RWPE2 (cell line): ENCODE measurements around the gene NIM1K.

Source experiments
- ATAC-seq: fragments of 200-7000 bp; cut with Tn5 transposase; 3 replicates; pipeline ENCODE4 v1.9.1; 2021; ENCODE audit warnings: low read depth
- DNase-seq: peaks from one replicate; pipeline ENCODE4 v3.0.0-alpha.2; 2020; ENCODE audit warnings: low spot score
- H3K27ac ChIP-seq: fragments of 450-650 bp; 2 replicates; pipeline ENCODE4 v1.5.1; 2017; ENCODE audit warnings: mild to moderate bottlenecking; ENCODE audit not compliant: poor library complexity, severe bottlenecking
- H3K27me3 ChIP-seq: fragments of 250-450 bp; sonication (Bioruptor Pico); 2 replicates; pipeline ENCODE4 v1.5.1; 2021; ENCODE audit warnings: mild to moderate bottlenecking, moderate library complexity; ENCODE audit not compliant: insufficient read depth, poor library complexity, severe bottlenecking
- H3K36me3 ChIP-seq: fragments of 250-450 bp; sonication (Bioruptor Pico); 2 replicates; pipeline ENCODE4 v1.5.1; 2020; ENCODE audit warnings: low read depth, mild to moderate bottlenecking, moderate library complexity
- H3K4me1 ChIP-seq: fragments of 250-450 bp; sonication (Bioruptor Pico); 2 replicates; pipeline ENCODE4 v1.5.1; 2021; ENCODE audit warnings: mild to moderate bottlenecking, moderate library complexity; ENCODE audit not compliant: insufficient read depth, poor library complexity, severe bottlenecking
- H3K4me3 ChIP-seq: fragments of 250-450 bp; sonication (Bioruptor Pico); 2 replicates; pipeline ENCODE4 v1.5.1; 2021; ENCODE audit warnings: mild to moderate bottlenecking, moderate library complexity; ENCODE audit not compliant: severe bottlenecking
- H3K9me3 ChIP-seq: fragments of 250-450 bp; sonication (Bioruptor Pico); 2 replicates; pipeline ENCODE4 v1.5.1; 2021; ENCODE audit warnings: mild to moderate bottlenecking, moderate library complexity; ENCODE audit not compliant: severe bottlenecking
- CTCF ChIP-seq: fragments of 450-650 bp; IDR thresholded peaks from one replicate; pipeline ENCODE4 v1.5.1; 2017; ENCODE audit warnings: mild to moderate bottlenecking, moderate library complexity; ENCODE audit not compliant: poor library complexity, severe bottlenecking

NIM1K gene

GRCh38 chr5:43268188-43268820, 76.3 kb downstream of the NIM1K start:
- Histone ChIP-seq H3K4me1 (no peaks in the 10 kb centered on the region), H3K4me3 (no peak overlapping the region), H3K27ac (no peak overlapping the region), H3K36me3 (no peaks in the 10 kb centered on the region), H3K9me3 (no peaks in the 10 kb centered on the region), H3K27me3 (peaks cover 4% of the 10 kb centered on the region)
- DNase-seq (no peak), ATAC-seq (no peak)
- no peak for TF ChIP-seq CTCF

GRCh38 chr5:43270645-43271044, 78.6 kb downstream of the NIM1K start:
- Histone ChIP-seq H3K27ac (no peak overlapping the region), H3K4me3 (no peak overlapping the region), H3K36me3 (no peaks in the 10 kb centered on the region), H3K9me3 (no peaks in the 10 kb centered on the region), H3K27me3 (no peaks in the 10 kb centered on the region), H3K4me1 (no peaks in the 10 kb centered on the region)
- no peak for ATAC-seq
- no peak for DNase-seq
- no peak for TF ChIP-seq CTCF

- DNase-seq (no peak), ATAC-seq (no peak)
- Histone ChIP-seq H3K4me3 (no peak overlapping the region), H3K36me3 (no peaks in the 10 kb centered on the region), H3K27ac (no peak overlapping the region), H3K27me3 (no peaks in the 10 kb centered on the region), H3K9me3 (no peaks in the 10 kb centered on the region), H3K4me1 (no peaks in the 10 kb centered on the region)
- no peak for TF ChIP-seq CTCF
These were observed 81.5 kb downstream of the NIM1K start for GRCh38 chr5:43273552-43273951.

GRCh38 chr5:43274435-43275114, 82.5 kb downstream of the NIM1K start:
- Histone ChIP-seq H3K27me3 (no peaks in the 10 kb centered on the region), H3K4me3 (no peak overlapping the region), H3K4me1 (no peaks in the 10 kb centered on the region), H3K27ac (no peak overlapping the region), H3K9me3 (no peaks in the 10 kb centered on the region), H3K36me3 (no peaks in the 10 kb centered on the region)
- TF ChIP-seq CTCF = no peak
- DNase-seq (no peak), ATAC-seq (no peak)

- Histone ChIP-seq H3K4me1 (no peaks in the 10 kb centered on the region), H3K27me3 (no peaks in the 10 kb centered on the region), H3K9me3 (no peaks in the 10 kb centered on the region), H3K27ac (no peak overlapping the region), H3K36me3 (no peaks in the 10 kb centered on the region), H3K4me3 (no peak overlapping the region)
- no peak for ATAC-seq
- no peak for DNase-seq
- no peak for TF ChIP-seq CTCF
These were observed 83.4 kb downstream of the NIM1K start for GRCh38 chr5:43275391-43275790.
